IPS-18a (cell line): ENCODE measurements around the gene SPECC1L.

ENCODE experiments used
- H3K27ac ChIP-seq: one replicate; pipeline ENCODE4 v1.5.1; 2013; ENCODE audit warnings: low read length
- H3K27me3 ChIP-seq: one replicate; pipeline ENCODE4 v1.6.1; 2013; ENCODE audit warnings: mild to moderate bottlenecking, low read length; ENCODE audit not compliant: control insufficient read depth, insufficient read depth
- H3K36me3 ChIP-seq: one replicate; pipeline ENCODE4 v1.6.1; 2013; ENCODE audit warnings: low read depth, low read length; ENCODE audit not compliant: control insufficient read depth
- H3K4me1 ChIP-seq: one replicate; pipeline ENCODE4 v1.6.1; 2013; ENCODE audit warnings: low read depth, low read length; ENCODE audit not compliant: control insufficient read depth
- H3K4me3 ChIP-seq: one replicate; pipeline ENCODE4 v1.5.1; 2013; ENCODE audit warnings: low read length
- H3K9ac ChIP-seq: one replicate; pipeline ENCODE4 v1.6.1; 2013; ENCODE audit warnings: mild to moderate bottlenecking, low read length, moderate library complexity
- H3K9me3 ChIP-seq: one replicate; pipeline ENCODE4 v1.6.1; 2013; ENCODE audit warnings: low read depth, low read length; ENCODE audit not compliant: control insufficient read depth

The SPECC1L gene

DNA sequence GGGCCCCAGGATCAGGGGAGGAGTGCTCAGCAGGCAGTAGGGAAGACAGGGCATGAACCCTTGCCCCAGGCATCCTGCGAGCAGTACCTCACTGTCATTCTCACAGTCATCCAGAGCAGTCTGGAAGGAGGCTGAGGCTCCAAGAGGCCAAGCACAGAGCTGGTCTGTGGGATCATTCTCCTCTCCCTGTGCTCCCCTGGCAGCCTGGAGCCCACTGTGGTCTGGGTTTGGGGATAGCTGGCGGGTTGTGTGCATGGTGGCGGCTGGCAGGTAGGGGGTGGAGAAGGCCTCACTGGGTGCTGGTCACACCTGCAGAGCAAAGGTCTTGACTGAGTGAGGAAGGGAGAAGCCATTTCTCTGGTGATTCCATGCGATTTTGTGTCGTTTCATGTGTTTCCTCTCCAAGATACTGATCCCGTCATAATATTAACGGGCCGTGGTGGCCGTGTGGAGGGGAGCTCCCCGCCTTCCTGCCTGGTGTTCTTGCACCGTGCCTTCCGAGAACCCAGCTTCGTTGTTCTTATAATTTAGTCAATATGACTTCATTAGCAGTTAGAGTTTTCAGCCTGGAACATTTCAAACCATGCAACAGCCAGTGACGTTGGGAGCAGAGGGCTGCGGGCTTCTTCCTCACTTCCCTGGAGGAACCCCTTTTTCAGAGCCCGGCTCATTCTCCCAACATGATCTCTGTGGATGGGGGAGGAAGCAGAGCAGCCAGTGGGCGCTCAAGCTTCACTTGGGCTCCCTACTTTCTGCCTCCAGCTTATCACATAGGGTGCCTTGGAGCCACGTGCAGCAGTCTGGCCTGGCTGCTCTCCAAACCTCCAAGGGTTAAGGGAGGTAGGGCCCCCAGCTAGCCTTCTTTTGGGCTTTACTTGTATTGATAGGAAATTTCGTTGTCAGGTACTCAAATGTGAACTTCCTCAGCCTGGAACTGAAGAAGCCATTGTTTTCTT lies 136.0 kb downstream of the SPECC1L start:
- H3K36me3 ChIP-seq, result no peaks in the 10 kb centered on the region

GRCh38 chr22:24407278-24407665 lies 136.6 kb downstream of the SPECC1L start:
- H3K9me3 ChIP-seq, result no peaks in the 10 kb centered on the region
- no peaks in the 10 kb centered on the region for H3K36me3 ChIP-seq
- H3K27ac ChIP-seq, result no peak overlapping the region
- no peaks in the 10 kb centered on the region for H3K4me1 ChIP-seq
- no peaks in the 10 kb centered on the region for H3K27me3 ChIP-seq
- H3K4me3 ChIP-seq, result no peak overlapping the region
- H3K9ac ChIP-seq, result no peak overlapping the region

More for the DNA sequence above, 136.0 kb downstream of the SPECC1L start:
- Histone ChIP-seq H3K27me3 (no peaks in the 10 kb centered on the region), H3K4me3 (no peak overlapping the region), H3K9me3 (no peaks in the 10 kb centered on the region), H3K4me1 (no peaks in the 10 kb centered on the region), H3K27ac (no peak overlapping the region), H3K9ac (no peak overlapping the region)

- H3K27ac ChIP-seq, result no peak overlapping the region
- H3K36me3 ChIP-seq, result no peaks in the 10 kb centered on the region
- no peak overlapping the region for H3K9ac ChIP-seq
- no peak overlapping the region for H3K4me3 ChIP-seq
- no peaks in the 10 kb centered on the region for H3K27me3 ChIP-seq
- no peaks in the 10 kb centered on the region for H3K9me3 ChIP-seq
- no peaks in the 10 kb centered on the region for H3K4me1 ChIP-seq
Measured at GRCh38 chr22:24407884-24408283, 137.3 kb downstream of the SPECC1L start.

- Histone ChIP-seq H3K9me3 (no peaks in the 10 kb centered on the region), H3K27ac (no peak overlapping the region), H3K36me3 (no peaks in the 10 kb centered on the region), H3K9ac (no peak overlapping the region), H3K4me3 (no peak overlapping the region), H3K27me3 (no peaks in the 10 kb centered on the region), H3K4me1 (no peaks in the 10 kb centered on the region)
Measured at GRCh38 chr22:24408630-24409029, 138.0 kb downstream of the SPECC1L start.

GRCh38 chr22:24409707-24410106 lies 139.1 kb downstream of the SPECC1L start:
- H3K9me3 ChIP-seq, result no peaks in the 10 kb centered on the region
- H3K27ac ChIP-seq, result no peak overlapping the region
- no peak overlapping the region for H3K4me3 ChIP-seq
- no peaks in the 10 kb centered on the region for H3K4me1 ChIP-seq
- no peak overlapping the region for H3K9ac ChIP-seq
- peaks cover 4% of the 10 kb centered on the region for H3K36me3 ChIP-seq
- no peaks in the 10 kb centered on the region for H3K27me3 ChIP-seq

- Histone ChIP-seq H3K4me1 (no peaks in the 10 kb centered on the region), H3K9me3 (no peaks in the 10 kb centered on the region), H3K9ac (no peak overlapping the region), H3K27ac (no peak overlapping the region), H3K36me3 (peaks cover 9% of the 10 kb centered on the region), H3K27me3 (no peaks in the 10 kb centered on the region), H3K4me3 (no peak overlapping the region)
Measured at GRCh38 chr22:24410110-24410856, 139.7 kb downstream of the SPECC1L start.

DNA sequence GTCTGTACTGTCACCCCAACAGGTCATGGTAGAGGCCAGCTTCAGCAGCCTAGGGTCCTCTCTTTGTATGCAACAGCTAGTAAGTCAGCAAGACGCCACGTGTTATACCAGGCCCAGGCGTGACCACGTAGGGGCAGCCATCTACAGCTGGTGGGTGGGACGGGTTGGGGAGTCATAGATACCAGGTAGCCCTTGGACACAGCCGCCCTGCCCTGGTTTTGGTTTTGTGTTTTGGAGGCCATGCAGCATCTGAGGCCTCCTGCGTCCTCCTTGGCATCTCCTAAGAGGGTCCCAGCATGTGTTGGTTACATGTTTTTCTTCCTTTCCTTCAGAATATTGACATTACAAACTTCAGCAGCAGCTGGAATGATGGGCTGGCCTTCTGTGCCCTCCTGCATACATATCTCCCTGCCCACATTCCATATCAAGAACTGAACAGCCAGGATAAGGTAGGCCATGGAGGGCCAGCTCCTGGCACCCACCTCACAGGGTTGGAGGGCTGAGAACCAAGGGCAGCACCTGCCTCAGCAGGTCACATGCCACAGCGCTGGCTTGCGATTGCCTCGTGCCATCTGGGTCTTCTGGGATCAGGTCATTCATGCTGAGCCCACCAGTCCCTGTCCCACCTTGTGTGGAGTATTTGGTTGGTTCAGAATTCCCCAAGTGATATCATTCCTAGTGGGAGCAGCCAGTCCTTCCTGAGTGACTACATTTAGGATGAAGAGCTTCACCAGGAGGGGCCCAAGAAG lies 140.8 kb downstream of the SPECC1L start:
- Histone ChIP-seq H3K27me3 (no peaks in the 10 kb centered on the region), H3K9ac (no peak overlapping the region), H3K27ac (no peak overlapping the region), H3K36me3 (peaks cover 9% of the 10 kb centered on the region), H3K9me3 (no peaks in the 10 kb centered on the region), H3K4me3 (no peak overlapping the region), H3K4me1 (no peaks in the 10 kb centered on the region)

- Histone ChIP-seq H3K27me3 (no peaks in the 10 kb centered on the region), H3K36me3 (peaks cover 9% of the 10 kb centered on the region), H3K4me1 (no peaks in the 10 kb centered on the region), H3K4me3 (no peak overlapping the region), H3K9ac (no peak overlapping the region), H3K27ac (no peak overlapping the region), H3K9me3 (no peaks in the 10 kb centered on the region)
Measured at GRCh38 chr22:24412274-24412673, 141.6 kb downstream of the SPECC1L start.

DNA sequence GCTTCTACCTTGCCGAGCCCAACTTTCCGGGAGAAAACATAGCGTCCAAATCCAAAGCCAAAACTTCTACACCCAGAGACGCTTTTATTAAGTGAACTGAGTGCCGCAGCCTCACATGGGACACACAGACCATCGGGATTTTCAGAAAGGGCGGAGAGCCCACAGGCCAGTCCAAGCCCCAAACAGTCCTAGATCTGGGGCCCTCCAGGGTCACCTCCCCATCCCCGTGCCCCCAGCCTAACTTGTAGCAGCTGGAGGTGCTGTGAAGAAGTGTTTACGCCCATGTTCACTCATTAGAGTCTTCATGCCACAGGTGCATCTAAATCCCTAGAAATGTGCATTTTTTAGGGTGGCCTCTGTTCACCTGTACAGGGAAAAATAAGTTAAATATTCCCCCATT lies 142.6 kb downstream of the SPECC1L start:
- Histone ChIP-seq H3K9ac (no peak overlapping the region), H3K4me3 (no peak overlapping the region), H3K27me3 (no peaks in the 10 kb centered on the region), H3K36me3 (peaks cover 9% of the 10 kb centered on the region), H3K4me1 (no peaks in the 10 kb centered on the region), H3K27ac (no peak overlapping the region), H3K9me3 (no peaks in the 10 kb centered on the region)

- no peak overlapping the region for H3K4me3 ChIP-seq
- peaks cover 9% of the 10 kb centered on the region for H3K36me3 ChIP-seq
- no peaks in the 10 kb centered on the region for H3K27me3 ChIP-seq
- H3K4me1 ChIP-seq, result no peaks in the 10 kb centered on the region
- H3K27ac ChIP-seq, result no peak overlapping the region
- no peaks in the 10 kb centered on the region for H3K9me3 ChIP-seq
- H3K9ac ChIP-seq, result no peak overlapping the region
Measured at GRCh38 chr22:24413736-24414385, 143.2 kb downstream of the SPECC1L start.

GRCh38 chr22:24414523-24414922 lies 143.9 kb downstream of the SPECC1L start:
- Histone ChIP-seq H3K27ac (no peak overlapping the region), H3K4me1 (peaks cover 4% of the 10 kb centered on the region), H3K36me3 (peaks cover 9% of the 10 kb centered on the region), H3K4me3 (no peak overlapping the region), H3K9me3 (no peaks in the 10 kb centered on the region), H3K27me3 (no peaks in the 10 kb centered on the region), H3K9ac (no peak overlapping the region)
